Adrenal gland (tissue), 5 donors: Measurements from ENCODE around the gene NSMF.

Source experiments
- CTCF ChIP-seq, 6 experiments: fragments of 450-650 bp in 4 of 6; fragments of 200-600 bp in 2 of 6; sonication (generic) in 1 of 6; IDR thresholded peaks; 1 replicate in 5 of 6; 2 replicates in 1 of 6; pipeline versions ENCODE4 v1.5.1 to v1.8.0; 2016 to 2021; ENCODE audit warnings: antibody characterized with exemption in 6 of 6, mild to moderate bottlenecking in 2 of 6, moderate library complexity in 1 of 6
- POLR2A ChIP-seq, 2 donors: fragments of 450-650 bp; IDR thresholded peaks; one replicate each; pipeline ENCODE4 v1.6.1; 2017; ENCODE audit warnings: antibody characterized with exemption in 2 of 2, mild to moderate bottlenecking in 2 of 2, moderate library complexity in 1 of 2
- donor health status: DM: no; HTN: no; CAD: no.

GRCh38 chr9:137478613-137478961 is 19.5 kb upstream of the NSMF start:
- TF ChIP-seq POLR2A (IDR thresholded peaks at IDR 0.05), result no peak
- no peak for TF ChIP-seq CTCF (IDR thresholded peaks at IDR 0.05)
